CD14-positive monocyte (primary cell): ENCODE data around the gene PSMB5. TPM values are rescaled to one million over a fixed set of nuclear protein-coding genes. Genes with fewer than 3 reads are reported as not detected.

Experiments used
- DNase-seq, 3 donors: peaks; one replicate each; pipeline ENCODE4 v3.0.0-alpha.2; 2011 to 2022
- H2AFZ ChIP-seq: 2 replicates; pipeline ENCODE4 v1.6.0; 2012; ENCODE audit warnings: mild to moderate bottlenecking, low read depth, low read length, inconsistent platforms; ENCODE audit not compliant: insufficient read depth, poor library complexity, severe bottlenecking
- H3K27ac ChIP-seq, 2 donors: 1 replicate in 1 of 2; 2 replicates in 1 of 2; pipeline ENCODE4 v1.5.1; 2012 to 2013; ENCODE audit warnings: low read length in 2 of 2, control low read depth in 1 of 2, inconsistent platforms in 1 of 2, low read depth in 1 of 2, mild to moderate bottlenecking in 1 of 2
- H3K27me3 ChIP-seq, 2 donors: one replicate each; pipeline versions ENCODE4 v1.6.0 to v1.6.1; 2011 to 2013; ENCODE audit warnings: low read length in 2 of 2; ENCODE audit not compliant: control insufficient read depth in 2 of 2, insufficient read depth in 2 of 2
- H3K36me3 ChIP-seq, 2 donors: replicated peaks in 1 of 2; 1 replicate in 1 of 2; 2 replicates in 1 of 2; pipeline versions ENCODE4 v1.5.1 to v1.6.1; 2012 to 2013; ENCODE audit warnings: low read length in 2 of 2, control low read depth in 1 of 2, inconsistent platforms in 1 of 2, mild to moderate bottlenecking in 1 of 2; ENCODE audit not compliant: insufficient read depth in 2 of 2, control insufficient read depth in 1 of 2
- H3K4me1 ChIP-seq, 2 donors: 1 replicate in 1 of 2; 2 replicates in 1 of 2; pipeline versions ENCODE4 v1.5.1 to v1.6.1; 2012 to 2013; ENCODE audit warnings: low read length in 2 of 2, control low read depth in 1 of 2, inconsistent platforms in 1 of 2, mild to moderate bottlenecking in 1 of 2, moderate library complexity in 1 of 2; ENCODE audit not compliant: insufficient read depth in 2 of 2, control insufficient read depth in 1 of 2
- H3K4me2 ChIP-seq: replicated peaks from 2 replicates; pipeline ENCODE3; 2012; ENCODE audit warnings: low read length, moderate library complexity, mild to moderate bottlenecking; ENCODE audit not compliant: poor library complexity, severe bottlenecking; ENCODE audit errors: extremely low read depth
- H3K4me3 ChIP-seq, 3 experiments: fragments of 200-600 bp in 1 of 3; sonication (generic) in 1 of 3; replicated peaks in 1 of 3; 1 replicate in 2 of 3; 2 replicates in 1 of 3; pipeline ENCODE4 v1.5.1; 2011 to 2013; ENCODE audit warnings: low read length in 3 of 3, mild to moderate bottlenecking in 3 of 3, control low read depth in 2 of 3, low read depth in 2 of 3, inconsistent platforms in 1 of 3, moderate library complexity in 1 of 3
- H3K79me2 ChIP-seq: 2 replicates; pipeline ENCODE4 v1.6.0; 2012; ENCODE audit warnings: mild to moderate bottlenecking, control low read depth, inconsistent platforms, low read length, moderate library complexity; ENCODE audit not compliant: insufficient read depth
- H3K9ac ChIP-seq: 2 replicates; pipeline ENCODE4 v1.6.0; 2017; ENCODE audit warnings: low read length, mild to moderate bottlenecking; ENCODE audit not compliant: insufficient read depth, poor library complexity, severe bottlenecking
- H3K9me3 ChIP-seq, 2 donors: replicated peaks in 1 of 2; 1 replicate in 1 of 2; 2 replicates in 1 of 2; pipeline versions ENCODE4 v1.5.1 to v1.6.1; 2012 to 2013; ENCODE audit warnings: low read length in 2 of 2, control low read depth in 1 of 2; ENCODE audit not compliant: control insufficient read depth in 1 of 2, insufficient read depth in 1 of 2
- H4K20me1 ChIP-seq: 2 replicates; pipeline ENCODE4 v1.6.0; 2012; ENCODE audit warnings: mild to moderate bottlenecking, low read length, control low read depth, moderate library complexity; ENCODE audit not compliant: insufficient read depth
- H3K27ac Mint-ChIP-seq, 7 donors: one replicate each; pipeline ENCODE4 v1.8.0; 2020; ENCODE audit warnings: mild to moderate bottlenecking in 7 of 7, mixed read lengths in 7 of 7, moderate library complexity in 6 of 7, inconsistent platforms in 2 of 7
- H3K27me3 Mint-ChIP-seq, 3 donors: one replicate each; pipeline ENCODE4 v1.8.0; 2021 to 2022; ENCODE audit warnings: low read depth in 3 of 3, mild to moderate bottlenecking in 3 of 3, mixed read lengths in 3 of 3, moderate library complexity in 3 of 3, inconsistent platforms in 1 of 3
- H3K36me3 Mint-ChIP-seq, 2 donors: one replicate each; pipeline ENCODE4 v1.8.0; 2020; ENCODE audit warnings: mixed read lengths in 2 of 2, inconsistent platforms in 1 of 2, mild to moderate bottlenecking in 1 of 2
- H3K4me1 Mint-ChIP-seq: one replicate; pipeline ENCODE4 v1.8.0; 2020; ENCODE audit warnings: mild to moderate bottlenecking, mixed read lengths
- H3K4me3 Mint-ChIP-seq, 2 donors: one replicate each; pipeline ENCODE4 v1.8.0; 2020; ENCODE audit warnings: mild to moderate bottlenecking in 2 of 2, mixed read lengths in 2 of 2, moderate library complexity in 1 of 2
- H3K9me3 Mint-ChIP-seq, 7 donors: one replicate each; pipeline ENCODE4 v1.8.0; 2020 to 2022; ENCODE audit warnings: mixed read lengths in 7 of 7, mild to moderate bottlenecking in 6 of 7, moderate library complexity in 6 of 7, inconsistent platforms in 2 of 7
- CTCF ChIP-seq: fragments of 200-600 bp; IDR thresholded peaks from one replicate; pipeline ENCODE4 v1.8.0; 2022; ENCODE audit warnings: antibody characterized with exemption, mild to moderate bottlenecking
- WGBS: methylation state at CpG from one replicate; pipeline ENCODE4 v1.1.5; 2013; ENCODE audit warnings: missing lambda C conversion rate; ENCODE audit not compliant: insufficient coverage; 5-methylcytosine and 5-hydroxymethylcytosine counted together
- intact Hi-C, 2 donors: fragments of 100-400 bp; cut with micrococcal nuclease; formaldehyde crosslinking; loops; one replicate each; pipeline versions ENCODE4 v1.15.0 to v1.15.1; 2023
- polyA plus RNA-seq, 3 donors: library from polyadenylated mRNA; depleted of rRNA in 1 of 3; unstranded in 2 of 3; stranded (reverse) in 1 of 3; fragments of 300-500 nt in 2 of 3; fragments of >200 nt in 1 of 3; fragmentation: Illumina TruSeq in 2 of 3; gene quantifications; 1 replicate in 2 of 3; 2 replicates in 1 of 3; pipeline ENCODE4 v1.2.3, GENCODE V29; 2012 to 2021

The PSMB5 gene
- polyA plus RNA-seq, 3 donors: 16.8 to 61.8 (median 57.6) TPM

GRCh38 chr14:23009483-23009938, 25.2 kb downstream of the PSMB5 start:
- peaks cover 30 to 40% of the 10 kb centered on the region in 2 donors for H3K4me1 ChIP-seq
- H2AFZ ChIP-seq: peak overlapping the region; percentile 88
- H3K9ac ChIP-seq: peak overlapping the region; percentile 76
- no peak for DNase-seq
- peaks cover 0 to 2% (median 0%) of the 10 kb centered on the region in 3 donors for H3K27me3 Mint-ChIP-seq
- intact Hi-C loops: loop anchor here in 1 of 2 donors (2.0 to 10.0 kb wide), 2 partner anchors 25 to 1435 kb away; partner anchors contain the start of gene SDR39U1
- H3K79me2 ChIP-seq: peaks cover 26% of the 10 kb centered on the region
- H3K4me2 ChIP-seq: peak overlapping the region; percentile 76
- no CpG with 5 or more reads among the region's 8 CpGs for WGBS
- no peaks in the 10 kb centered on the region for H4K20me1 ChIP-seq
- H3K4me3 ChIP-seq: peak overlapping the region; percentile 67 to 97 (median 86)
- H3K9me3 Mint-ChIP-seq: no peaks in the 10 kb centered on the region
- peak overlapping the region; percentile 94 to 98 for H3K4me3 Mint-ChIP-seq
- H3K27ac ChIP-seq: peak overlapping the region; percentile 41 to 88
- peak overlapping the region; percentile 93 to 100 (median 98) for H3K27ac Mint-ChIP-seq
- peaks cover 0 to 4% of the 10 kb centered on the region in 2 donors for H3K36me3 Mint-ChIP-seq
- peaks cover 21% of the 10 kb centered on the region for H3K4me1 Mint-ChIP-seq
- H3K36me3 ChIP-seq: no peaks in the 10 kb centered on the region
- no peaks in the 10 kb centered on the region for H3K27me3 ChIP-seq
- H3K9me3 ChIP-seq: no peaks in the 10 kb centered on the region
- TF ChIP-seq CTCF: no peak

- H3K79me2 ChIP-seq: peaks cover 26% of the 10 kb centered on the region
- H3K27me3 ChIP-seq: no peaks in the 10 kb centered on the region
- WGBS: 8% methylated on average over 3 of the region's 3 CpGs
- Mint-ChIP-seq H3K36me3 (peaks cover 0 to 4% of the 10 kb centered on the region in 2 donors), H3K27ac (peak overlapping the region in 5 of 7 donors; percentile 22 to 95 (median 80)), H3K4me3 (no peak overlapping the region), H3K4me1 (peaks cover 21% of the 10 kb centered on the region), H3K9me3 (no peaks in the 10 kb centered on the region), H3K27me3 (peaks cover 0 to 2% (median 0%) of the 10 kb centered on the region in 3 donors)
- no peak for TF ChIP-seq CTCF
- peak overlapping the region; percentile 76 for H3K4me2 ChIP-seq
- H3K9me3 ChIP-seq: no peaks in the 10 kb centered on the region
- H3K4me3 ChIP-seq: peak overlapping the region in 1 of 3 experiments; percentile 86
- peak overlapping the region in 1 of 2 donors; percentile 88 for H3K27ac ChIP-seq
- no peaks in the 10 kb centered on the region for H3K36me3 ChIP-seq
- no peaks in the 10 kb centered on the region for H4K20me1 ChIP-seq
- H2AFZ ChIP-seq: no peak overlapping the region
- peaks cover 30 to 40% of the 10 kb centered on the region in 2 donors for H3K4me1 ChIP-seq
- H3K9ac ChIP-seq: no peak overlapping the region
- DNase-seq: no peak
- intact Hi-C loops: loop anchor here in 1 of 2 donors (2.0 to 10.0 kb wide), 2 partner anchors 24 to 1436 kb away; partner anchors contain the start of gene SDR39U1
Observed at GRCh38 chr14:23008831-23009230, 25.9 kb downstream of the PSMB5 start.
